BJ (cell line): ENCODE results near the gene NDUFV3. TPM values are rescaled to one million over a fixed set of nuclear protein-coding genes. Genes with fewer than 3 reads are reported as not detected.
"Not testable (repeated sequence)": the region's sequence is repeated elsewhere in the genome, so short reads cannot be mapped to it uniquely, and the experiment has no call there.

Source experiments
- CTCF ChIA-PET: fragments of 350-600 bp; formaldehyde crosslinking; extraction: SDS; loops from one replicate; lab custom pipeline; 2021; ENCODE audit warnings: antibody characterized with exemption, inconsistent platforms; lab: Yijun Ruan, JAX
- POLR2A ChIA-PET: fragments of 300-600 bp; sonication (Branson Sonifier 250); formaldehyde crosslinking; extraction: SDS; loops from one replicate; lab custom pipeline; 2021; ENCODE audit warnings: antibody characterized with exemption; lab: Charles Lee
- DNase-seq: peaks from one replicate; pipeline ENCODE4 v3.0.0-alpha.2; 2011; ENCODE audit warnings: low read depth
- H3K27me3 ChIP-seq: 2 replicates; pipeline ENCODE4 v1.6.0; 2011; ENCODE audit warnings: low read length; ENCODE audit not compliant: control insufficient read depth, insufficient read depth
- H3K36me3 ChIP-seq: 2 replicates; pipeline ENCODE4 v1.5.1; 2011; ENCODE audit warnings: low read length; ENCODE audit not compliant: control insufficient read depth, insufficient read depth
- H3K4me3 ChIP-seq: 2 replicates; pipeline ENCODE4 v1.5.1; 2011; ENCODE audit warnings: low read depth, mild to moderate bottlenecking, control low read depth, low read length
- polyA plus RNA-seq: library from polyadenylated mRNA; depleted of rRNA; stranded (reverse); fragments of >200 nt; gene quantifications from 2 replicates; pipeline ENCODE4 v1.2.3, GENCODE V29; 2011
- TF ChIP-seq, protein P1 (sequence below): IDR thresholded peaks from 2 replicates; pipeline ENCODE4 v1.5.1; 2011; ENCODE audit warnings: low read depth, mild to moderate bottlenecking, control low read depth, inconsistent platforms, low read length, moderate library complexity; ENCODE audit not compliant: insufficient read depth

Gene NDUFV3
- polyA plus RNA-seq, 1 experiment = 32.2 TPM

GRCh38 chr21:42942244-42942643 lies 49.1 kb downstream of the NDUFV3 start:
- CTCF ChIA-PET = no interaction called here
- no peaks in the 10 kb centered on the region; the same call in 1 of the 2 replicates for H3K27me3 ChIP-seq
- no peak overlapping the region for H3K4me3 ChIP-seq
- H3K36me3 ChIP-seq = no peaks in the 10 kb centered on the region
- no peak for DNase-seq
- TF ChIP-seq, protein P1, sequence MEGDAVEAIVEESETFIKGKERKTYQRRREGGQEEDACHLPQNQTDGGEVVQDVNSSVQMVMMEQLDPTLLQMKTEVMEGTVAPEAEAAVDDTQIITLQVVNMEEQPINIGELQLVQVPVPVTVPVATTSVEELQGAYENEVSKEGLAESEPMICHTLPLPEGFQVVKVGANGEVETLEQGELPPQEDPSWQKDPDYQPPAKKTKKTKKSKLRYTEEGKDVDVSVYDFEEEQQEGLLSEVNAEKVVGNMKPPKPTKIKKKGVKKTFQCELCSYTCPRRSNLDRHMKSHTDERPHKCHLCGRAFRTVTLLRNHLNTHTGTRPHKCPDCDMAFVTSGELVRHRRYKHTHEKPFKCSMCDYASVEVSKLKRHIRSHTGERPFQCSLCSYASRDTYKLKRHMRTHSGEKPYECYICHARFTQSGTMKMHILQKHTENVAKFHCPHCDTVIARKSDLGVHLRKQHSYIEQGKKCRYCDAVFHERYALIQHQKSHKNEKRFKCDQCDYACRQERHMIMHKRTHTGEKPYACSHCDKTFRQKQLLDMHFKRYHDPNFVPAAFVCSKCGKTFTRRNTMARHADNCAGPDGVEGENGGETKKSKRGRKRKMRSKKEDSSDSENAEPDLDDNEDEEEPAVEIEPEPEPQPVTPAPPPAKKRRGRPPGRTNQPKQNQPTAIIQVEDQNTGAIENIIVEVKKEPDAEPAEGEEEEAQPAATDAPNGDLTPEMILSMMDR = no peak
- POLR2A ChIA-PET = no interaction called here

- DNase-seq, H3K27me3 ChIP-seq, POLR2A ChIA-PET, H3K36me3 ChIP-seq, H3K4me3 ChIP-seq, CTCF ChIA-PET: not testable (repeated sequence)
These were observed 56.1 kb downstream of the NDUFV3 start for GRCh38 chr21:42949094-42949755.

DNA sequence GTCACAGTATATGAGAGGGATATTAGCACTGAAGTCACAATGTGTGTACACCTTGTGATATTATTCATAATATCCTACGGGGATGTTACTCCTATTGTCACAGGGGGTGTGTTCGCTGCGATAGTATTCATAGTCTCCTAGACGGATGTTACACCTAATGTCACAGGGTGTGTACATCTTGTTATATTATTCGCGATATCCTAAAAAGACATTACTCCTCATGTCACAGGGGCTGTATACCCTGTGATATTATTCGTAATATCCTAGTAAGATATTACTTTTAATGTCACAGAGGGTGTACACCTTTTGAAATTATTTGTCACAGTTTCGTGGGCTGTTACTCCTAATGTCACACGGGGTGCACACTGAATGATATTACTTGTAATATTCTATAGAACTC lies 58.1 kb downstream of the NDUFV3 start:
- H3K27me3 ChIP-seq, H3K4me3 ChIP-seq, CTCF ChIA-PET, POLR2A ChIA-PET, DNase-seq, H3K36me3 ChIP-seq: not testable (repeated sequence)

GRCh38 chr21:42956824-42957630 lies 63.9 kb downstream of the NDUFV3 start:
- Histone ChIP-seq H3K4me3 (no peak overlapping the region), H3K27me3 (no peaks in the 10 kb centered on the region), H3K36me3 (no peaks in the 10 kb centered on the region)
- CTCF ChIA-PET = interaction anchor here (1.0 kb wide), 2 partner anchors 13 to 16 kb away, joined by 3 read pairs; no protein-coding TSS in a partner anchor
- POLR2A ChIA-PET = no interaction called here
- DNase-seq = no peak
- TF ChIP-seq, protein P1 = no peak

DNA sequence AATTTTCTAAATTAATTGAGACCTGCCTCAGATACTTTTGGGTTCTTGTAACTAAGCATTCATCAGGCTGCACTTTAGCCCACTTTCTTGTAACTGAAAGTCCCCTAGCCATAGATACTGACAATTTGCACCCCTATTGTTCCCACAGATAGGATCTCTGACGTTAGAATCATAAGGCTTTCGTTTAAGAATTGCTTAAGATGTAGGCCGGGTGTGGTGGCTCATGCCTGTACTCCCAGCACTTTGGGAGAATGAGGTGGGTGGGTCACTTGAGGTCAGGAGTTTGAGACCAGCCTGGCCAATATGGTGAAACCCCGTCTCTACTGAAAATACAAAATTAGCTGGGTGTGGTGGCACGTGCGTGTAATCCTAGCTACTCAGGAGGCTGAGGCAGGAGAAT lies 65.0 kb downstream of the NDUFV3 start:
- POLR2A ChIA-PET, H3K27me3 ChIP-seq, DNase-seq, H3K36me3 ChIP-seq, H3K4me3 ChIP-seq: not testable (repeated sequence)
- CTCF ChIA-PET = interaction anchor here (1.0 kb wide), 1 partner anchor 15 kb away, joined by 3 read pairs; no protein-coding TSS in a partner anchor

GRCh38 chr21:42959728-42960127 lies 66.6 kb downstream of the NDUFV3 start:
- no peaks in the 10 kb centered on the region for H3K36me3 ChIP-seq
- CTCF ChIA-PET = no interaction called here

More at GRCh38 chr21:42959728-42960127, 66.6 kb downstream of the NDUFV3 start:
- Histone ChIP-seq H3K27me3 (no peaks in the 10 kb centered on the region), H3K4me3 (no peak overlapping the region)
- POLR2A ChIA-PET = no interaction called here
- TF ChIP-seq, protein P1 = no peak
- DNase-seq = no peak
